Muscle layer of duodenum (tissue), 2 donors: ENCODE measurements around the gene PTDSS2.

ENCODE experiments used
- H3K27ac ChIP-seq: one replicate; pipeline ENCODE4 v1.7.0; 2013; ENCODE audit warnings: mild to moderate bottlenecking, low read length
- H3K27me3 ChIP-seq: one replicate; pipeline ENCODE4 v1.7.0; 2013; ENCODE audit warnings: low read depth, mild to moderate bottlenecking, control low read depth, low read length
- H3K36me3 ChIP-seq, 2 donors: one replicate each; pipeline ENCODE4 v1.7.0; 2013; ENCODE audit warnings: low read length in 2 of 2, control low read depth in 1 of 2, mild to moderate bottlenecking in 1 of 2; ENCODE audit not compliant: insufficient read depth in 2 of 2, control insufficient read depth in 1 of 2
- H3K4me1 ChIP-seq, 2 donors: one replicate each; pipeline ENCODE4 v1.7.0; 2013; ENCODE audit warnings: low read length in 2 of 2, mild to moderate bottlenecking in 2 of 2, control low read depth in 1 of 2, moderate library complexity in 1 of 2; ENCODE audit not compliant: insufficient read depth in 2 of 2, control insufficient read depth in 1 of 2
- H3K4me3 ChIP-seq, 2 donors: one replicate each; pipeline ENCODE4 v1.7.0; 2013; ENCODE audit warnings: low read length in 2 of 2, low read depth in 1 of 2, mild to moderate bottlenecking in 1 of 2
- H3K9me3 ChIP-seq, 2 donors: one replicate each; pipeline ENCODE4 v1.7.0; 2013; ENCODE audit warnings: low read length in 2 of 2, control low read depth in 1 of 2, mild to moderate bottlenecking in 1 of 2; ENCODE audit not compliant: control insufficient read depth in 1 of 2
- donor health status: healthy.

Gene PTDSS2

GRCh38 chr11:491358-491757 is 41.3 kb downstream of the PTDSS2 start:
- H3K9me3 ChIP-seq, result no peaks in the 10 kb centered on the region
- no peak overlapping the region for H3K27ac ChIP-seq
- H3K36me3 ChIP-seq, result peaks cover 10 to 71% of the 10 kb centered on the region in 2 donors
- H3K27me3 ChIP-seq, result no peaks in the 10 kb centered on the region
- H3K4me1 ChIP-seq, result peaks cover 0 to 3% of the 10 kb centered on the region in 2 donors
- no peak overlapping the region for H3K4me3 ChIP-seq

GRCh38 chr11:492427-493226 is 42.5 kb downstream of the PTDSS2 start:
- H3K9me3 ChIP-seq, result no peaks in the 10 kb centered on the region
- H3K27ac ChIP-seq, result no peak overlapping the region
- H3K36me3 ChIP-seq, result peaks cover 22 to 77% of the 10 kb centered on the region in 2 donors
- H3K27me3 ChIP-seq, result no peaks in the 10 kb centered on the region
- H3K4me1 ChIP-seq, result peaks cover 0 to 3% of the 10 kb centered on the region in 2 donors
- no peak overlapping the region for H3K4me3 ChIP-seq

GRCh38 chr11:494761-495536 is 44.9 kb downstream of the PTDSS2 start:
- Histone ChIP-seq H3K4me3 (no peak overlapping the region), H3K9me3 (no peaks in the 10 kb centered on the region), H3K27ac (no peak overlapping the region), H3K36me3 (peaks cover 36 to 85% of the 10 kb centered on the region in 2 donors), H3K27me3 (no peaks in the 10 kb centered on the region), H3K4me1 (peaks cover 0 to 3% of the 10 kb centered on the region in 2 donors)

- H3K9me3 ChIP-seq, result no peaks in the 10 kb centered on the region
- no peak overlapping the region for H3K27ac ChIP-seq
- no peaks in the 10 kb centered on the region for H3K27me3 ChIP-seq
- peaks cover 0 to 3% of the 10 kb centered on the region in 2 donors for H3K4me1 ChIP-seq
- no peak overlapping the region for H3K4me3 ChIP-seq
- H3K36me3 ChIP-seq, result peaks cover 34 to 86% of the 10 kb centered on the region in 2 donors
Measured at GRCh38 chr11:495537-495931, 45.5 kb downstream of the PTDSS2 start.

GRCh38 chr11:496834-497564 is 46.9 kb downstream of the PTDSS2 start:
- no peaks in the 10 kb centered on the region for H3K27me3 ChIP-seq
- H3K4me1 ChIP-seq, result peaks cover 0 to 3% of the 10 kb centered on the region in 2 donors
- no peaks in the 10 kb centered on the region for H3K9me3 ChIP-seq
- peaks cover 36 to 87% of the 10 kb centered on the region in 2 donors for H3K36me3 ChIP-seq
- H3K4me3 ChIP-seq, result no peak overlapping the region
- H3K27ac ChIP-seq, result no peak overlapping the region

- Histone ChIP-seq H3K36me3 (peaks cover 36 to 83% of the 10 kb centered on the region in 2 donors), H3K4me1 (peaks cover 0 to 6% of the 10 kb centered on the region in 2 donors), H3K9me3 (no peaks in the 10 kb centered on the region), H3K4me3 (no peak overlapping the region), H3K27ac (no peak overlapping the region), H3K27me3 (no peaks in the 10 kb centered on the region)
Measured at GRCh38 chr11:497565-498296, 47.7 kb downstream of the PTDSS2 start.

GRCh38 chr11:498297-499181 is 48.5 kb downstream of the PTDSS2 start:
- H3K4me3 ChIP-seq, result no peak overlapping the region
- H3K9me3 ChIP-seq, result no peaks in the 10 kb centered on the region
- H3K36me3 ChIP-seq, result peaks cover 36 to 78% of the 10 kb centered on the region in 2 donors
- no peaks in the 10 kb centered on the region for H3K27me3 ChIP-seq
- peaks cover 0 to 13% of the 10 kb centered on the region in 2 donors for H3K4me1 ChIP-seq
- H3K27ac ChIP-seq, result no peak overlapping the region

GRCh38 chr11:499201-500076 is 49.4 kb downstream of the PTDSS2 start:
- Histone ChIP-seq H3K36me3 (peaks cover 33 to 69% of the 10 kb centered on the region in 2 donors), H3K4me1 (peaks cover 4 to 19% of the 10 kb centered on the region in 2 donors), H3K27ac (no peak overlapping the region), H3K4me3 (no peak overlapping the region), H3K9me3 (no peaks in the 10 kb centered on the region), H3K27me3 (no peaks in the 10 kb centered on the region)

GRCh38 chr11:501001-501682 is 51.1 kb downstream of the PTDSS2 start:
- H3K27me3 ChIP-seq, result no peaks in the 10 kb centered on the region
- H3K27ac ChIP-seq, result no peak overlapping the region
- no peaks in the 10 kb centered on the region for H3K9me3 ChIP-seq
- H3K4me1 ChIP-seq, result peaks cover 6 to 27% of the 10 kb centered on the region in 2 donors
- no peak overlapping the region for H3K4me3 ChIP-seq
- peaks cover 31 to 53% of the 10 kb centered on the region in 2 donors for H3K36me3 ChIP-seq
